ENCODE data around the gene APBB2.

APBB2 gene

GRCh38 chr4:40789771-40790170 lies 424.6 kb downstream of the APBB2 start:
- TF ChIP-seq JUND (IDR thresholded peaks at IDR 0.05; ENCODE audit: low read depth): no peak
- no peak for DNase-seq (ENCODE audit: low read depth in 1 of 2, low spot score in 1 of 2)
- in situ Hi-C loops (cut with HindIII; ENCODE audit: low pct_unique_long_range_greater_than_20kb, low sequenced_read_pairs): no loop called here

- no peak for TF ChIP-seq JUND (IDR thresholded peaks at IDR 0.05; ENCODE audit: low read depth)
- in situ Hi-C loops (cut with HindIII; ENCODE audit: low pct_unique_long_range_greater_than_20kb, low sequenced_read_pairs): no loop called here
- no peak for DNase-seq (ENCODE audit: low read depth in 1 of 2, low spot score in 1 of 2)
Observed at GRCh38 chr4:40789031-40789430, 425.3 kb downstream of the APBB2 start.

- in situ Hi-C loops (cut with HindIII; ENCODE audit: low pct_unique_long_range_greater_than_20kb, low sequenced_read_pairs): no loop called here
- no peak for TF ChIP-seq JUND (IDR thresholded peaks at IDR 0.05; ENCODE audit: low read depth)
Observed at GRCh38 chr4:40788331-40788730, 426.0 kb downstream of the APBB2 start.

GRCh38 chr4:40785727-40786126 lies 428.6 kb downstream of the APBB2 start:
- no peak for TF ChIP-seq JUND (IDR thresholded peaks at IDR 0.05; ENCODE audit: low read depth)
- no peak for DNase-seq (ENCODE audit: low read depth in 1 of 2, low spot score in 1 of 2)
- in situ Hi-C loops (cut with HindIII; ENCODE audit: low pct_unique_long_range_greater_than_20kb, low sequenced_read_pairs): no loop called here

More at GRCh38 chr4:40788331-40788730, 426.0 kb downstream of the APBB2 start:
- DNase-seq (ENCODE audit: low read depth in 1 of 2, low spot score in 1 of 2): no peak

GRCh38 chr4:40782876-40783275 lies 431.5 kb downstream of the APBB2 start:
- DNase-seq (ENCODE audit: low read depth in 1 of 2, low spot score in 1 of 2): no peak
- no peak for TF ChIP-seq JUND (IDR thresholded peaks at IDR 0.05; ENCODE audit: low read depth)
- in situ Hi-C loops (cut with HindIII; ENCODE audit: low pct_unique_long_range_greater_than_20kb, low sequenced_read_pairs): no loop called here

- in situ Hi-C loops (cut with HindIII; ENCODE audit: low pct_unique_long_range_greater_than_20kb, low sequenced_read_pairs): no loop called here
- TF ChIP-seq JUND (IDR thresholded peaks at IDR 0.05; ENCODE audit: low read depth): no peak
- no peak for DNase-seq (ENCODE audit: low read depth in 1 of 2, low spot score in 1 of 2)
Observed at GRCh38 chr4:40778090-40778489, 436.3 kb downstream of the APBB2 start.

- no peak for DNase-seq (ENCODE audit: low read depth in 1 of 2, low spot score in 1 of 2)
- no peak for TF ChIP-seq JUND (IDR thresholded peaks at IDR 0.05; ENCODE audit: low read depth)
- in situ Hi-C loops (cut with HindIII; ENCODE audit: low pct_unique_long_range_greater_than_20kb, low sequenced_read_pairs): no loop called here
Observed at GRCh38 chr4:40769266-40769665, 445.1 kb downstream of the APBB2 start.

GRCh38 chr4:40763228-40763716 lies 451.1 kb downstream of the APBB2 start:
- in situ Hi-C loops (cut with HindIII; ENCODE audit: low pct_unique_long_range_greater_than_20kb, low sequenced_read_pairs): no loop called here
- no peak for TF ChIP-seq JUND (IDR thresholded peaks at IDR 0.05; ENCODE audit: low read depth)
- no peak for DNase-seq (ENCODE audit: low read depth in 1 of 2, low spot score in 1 of 2)

Measured in T47D (cell line).